Nephron progenitor cell (in vitro differentiated cells): ENCODE data around the gene UTP3.
"Not testable (repeated sequence)": the region's sequence is repeated elsewhere in the genome, so short reads cannot be mapped to it uniquely, and the experiment has no call there.

Source experiments
- DNase-seq: peaks from one replicate; pipeline ENCODE4 v3.0.0; 2021
- H3K27ac Mint-ChIP-seq: 2 replicates; pipeline ENCODE4 v1.8.0; 2021; ENCODE audit warnings: mild to moderate bottlenecking, moderate library complexity, mixed read lengths
- H3K27me3 Mint-ChIP-seq: 2 replicates; pipeline ENCODE4 v1.8.0; 2021; ENCODE audit warnings: mild to moderate bottlenecking, low read depth, mixed read lengths; ENCODE audit not compliant: poor library complexity
- H3K36me3 Mint-ChIP-seq: 2 replicates; pipeline ENCODE4 v1.8.0; 2021; ENCODE audit warnings: low read depth, mixed read lengths
- H3K4me1 Mint-ChIP-seq: 2 replicates; pipeline ENCODE4 v1.8.0; 2021; ENCODE audit warnings: mixed read lengths
- H3K4me3 Mint-ChIP-seq: 2 replicates; pipeline ENCODE4 v1.8.0; 2021; ENCODE audit warnings: mild to moderate bottlenecking, moderate library complexity, mixed read lengths
- H3K9me3 Mint-ChIP-seq: 2 replicates; pipeline ENCODE4 v1.8.0; 2021; ENCODE audit warnings: mild to moderate bottlenecking, moderate library complexity, mixed read lengths
- TF ChIP-seq, protein P1 (sequence below): fragments of 200-600 bp; sonication (generic); IDR thresholded peaks from 2 replicates; pipeline ENCODE4 v1.5.0; 2021; ENCODE audit warnings: antibody characterized with exemption

UTP3 gene, protein sequence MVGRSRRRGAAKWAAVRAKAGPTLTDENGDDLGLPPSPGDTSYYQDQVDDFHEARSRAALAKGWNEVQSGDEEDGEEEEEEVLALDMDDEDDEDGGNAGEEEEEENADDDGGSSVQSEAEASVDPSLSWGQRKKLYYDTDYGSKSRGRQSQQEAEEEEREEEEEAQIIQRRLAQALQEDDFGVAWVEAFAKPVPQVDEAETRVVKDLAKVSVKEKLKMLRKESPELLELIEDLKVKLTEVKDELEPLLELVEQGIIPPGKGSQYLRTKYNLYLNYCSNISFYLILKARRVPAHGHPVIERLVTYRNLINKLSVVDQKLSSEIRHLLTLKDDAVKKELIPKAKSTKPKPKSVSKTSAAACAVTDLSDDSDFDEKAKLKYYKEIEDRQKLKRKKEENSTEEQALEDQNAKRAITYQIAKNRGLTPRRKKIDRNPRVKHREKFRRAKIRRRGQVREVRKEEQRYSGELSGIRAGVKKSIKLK

DNA sequence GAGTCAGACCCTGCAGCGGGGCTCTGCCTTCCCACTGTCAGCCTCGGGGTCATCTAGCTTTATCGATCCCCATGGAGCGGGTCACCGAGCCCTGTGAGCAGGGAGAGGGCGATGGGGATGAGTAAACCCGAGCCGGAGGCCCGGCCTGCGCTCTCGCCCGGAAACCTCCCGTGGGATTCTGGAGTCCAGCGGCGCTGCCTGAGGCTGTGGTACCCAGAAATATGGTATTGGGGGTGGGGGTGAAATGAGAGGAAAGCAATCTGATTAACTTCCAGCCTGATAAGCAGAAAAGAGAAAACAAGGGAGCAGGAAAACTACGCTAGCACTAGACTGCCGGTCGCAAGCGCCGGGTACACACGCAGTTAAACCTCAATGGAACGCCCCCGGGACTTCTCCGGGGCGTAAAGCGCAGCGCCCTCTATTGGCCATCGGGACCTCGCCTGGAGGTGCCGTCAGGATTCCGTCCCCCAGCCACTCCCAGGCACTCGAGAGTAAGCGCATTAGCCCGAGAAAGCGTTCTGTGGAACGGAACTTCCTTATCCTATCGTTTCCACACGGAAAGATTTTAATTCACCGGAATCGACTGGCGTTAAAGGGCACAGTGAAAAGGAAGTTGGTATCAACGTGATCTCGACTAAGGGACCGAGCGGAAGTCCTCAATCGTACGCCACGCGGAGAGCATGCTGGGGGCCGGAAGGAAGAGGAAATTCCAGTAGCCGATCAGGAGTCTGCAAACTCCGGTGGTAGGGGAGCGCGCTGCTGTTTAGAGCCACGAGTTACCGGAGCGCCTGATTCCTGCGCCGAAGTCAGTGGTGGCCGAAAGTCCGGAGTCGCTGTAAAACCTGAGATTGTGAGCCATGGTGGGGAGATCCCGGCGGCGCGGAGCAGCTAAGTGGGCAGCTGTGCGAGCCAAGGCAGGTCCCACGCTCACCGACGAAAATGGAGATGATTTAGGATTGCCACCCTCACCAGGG lies at the start of gene UTP3:
Gene UTP3, plus strand, starts transcription at position 712 of the 974 bp plus-strand sequence. Its CDS starts 146 bp downstream, at position 858.
- peaks cover 34% of the 10 kb centered on the region for H3K36me3 Mint-ChIP-seq
- H3K9me3 Mint-ChIP-seq: no peaks in the 10 kb centered on the region
- peak within 1 kb of the TSS; percentile 99 for H3K4me3 Mint-ChIP-seq
- DNase-seq: peak; percentile 94
- peaks cover 15% of the 10 kb centered on the region for H3K27me3 Mint-ChIP-seq
- TF ChIP-seq, protein P1, sequence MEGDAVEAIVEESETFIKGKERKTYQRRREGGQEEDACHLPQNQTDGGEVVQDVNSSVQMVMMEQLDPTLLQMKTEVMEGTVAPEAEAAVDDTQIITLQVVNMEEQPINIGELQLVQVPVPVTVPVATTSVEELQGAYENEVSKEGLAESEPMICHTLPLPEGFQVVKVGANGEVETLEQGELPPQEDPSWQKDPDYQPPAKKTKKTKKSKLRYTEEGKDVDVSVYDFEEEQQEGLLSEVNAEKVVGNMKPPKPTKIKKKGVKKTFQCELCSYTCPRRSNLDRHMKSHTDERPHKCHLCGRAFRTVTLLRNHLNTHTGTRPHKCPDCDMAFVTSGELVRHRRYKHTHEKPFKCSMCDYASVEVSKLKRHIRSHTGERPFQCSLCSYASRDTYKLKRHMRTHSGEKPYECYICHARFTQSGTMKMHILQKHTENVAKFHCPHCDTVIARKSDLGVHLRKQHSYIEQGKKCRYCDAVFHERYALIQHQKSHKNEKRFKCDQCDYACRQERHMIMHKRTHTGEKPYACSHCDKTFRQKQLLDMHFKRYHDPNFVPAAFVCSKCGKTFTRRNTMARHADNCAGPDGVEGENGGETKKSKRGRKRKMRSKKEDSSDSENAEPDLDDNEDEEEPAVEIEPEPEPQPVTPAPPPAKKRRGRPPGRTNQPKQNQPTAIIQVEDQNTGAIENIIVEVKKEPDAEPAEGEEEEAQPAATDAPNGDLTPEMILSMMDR: peak; percentile 89
- peak within 1 kb of the TSS; percentile 100 for H3K27ac Mint-ChIP-seq
- peaks cover 40% of the 10 kb centered on the region for H3K4me1 Mint-ChIP-seq

DNA sequence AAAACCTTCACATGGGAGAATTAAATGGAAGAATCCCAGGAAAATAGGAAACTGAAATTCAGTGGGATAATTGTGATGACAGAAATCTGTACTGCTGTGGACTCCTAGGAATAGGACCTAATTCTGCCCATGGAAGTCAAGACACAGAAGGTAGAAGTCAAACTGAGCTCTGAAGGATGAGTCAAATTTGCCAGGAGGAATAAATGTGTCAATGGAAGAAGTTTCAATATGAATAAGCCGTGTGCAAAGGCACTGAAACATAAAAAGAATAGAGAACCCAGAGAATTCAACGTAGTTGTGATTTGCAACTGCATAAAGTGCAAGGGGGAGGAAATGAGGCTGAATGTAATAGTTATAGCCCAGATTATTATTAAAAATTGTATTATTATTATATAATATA lies 48.1 kb upstream of the UTP3 start:
- no peak overlapping the region for H3K4me3 Mint-ChIP-seq
- no peaks in the 10 kb centered on the region for H3K36me3 Mint-ChIP-seq
- no peaks in the 10 kb centered on the region for H3K27me3 Mint-ChIP-seq
- DNase-seq: no peak
- no peak overlapping the region for H3K27ac Mint-ChIP-seq
- no peaks in the 10 kb centered on the region for H3K9me3 Mint-ChIP-seq
- TF ChIP-seq, protein P1: no peak
- no peaks in the 10 kb centered on the region for H3K4me1 Mint-ChIP-seq

DNA sequence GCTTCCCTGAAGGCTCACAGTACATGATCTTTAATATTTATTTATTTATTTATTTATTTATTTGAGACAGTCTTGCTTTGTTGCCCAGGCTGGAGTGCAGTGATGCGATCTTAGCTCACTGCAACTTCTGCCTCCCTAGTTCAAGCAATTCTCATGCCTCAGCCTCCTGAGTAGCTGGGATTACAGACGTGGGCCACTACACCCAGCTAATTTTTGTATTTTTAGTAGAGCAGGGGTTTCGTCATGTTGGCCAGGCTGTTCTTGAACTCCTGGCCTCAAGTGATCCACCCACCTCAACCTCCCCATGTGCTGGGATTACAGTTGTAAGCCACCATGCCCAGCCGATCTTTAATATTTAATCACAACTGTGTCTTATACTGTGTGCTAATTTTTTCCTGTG lies 37.6 kb upstream of the UTP3 start:
- H3K36me3 Mint-ChIP-seq, DNase-seq, H3K27me3 Mint-ChIP-seq, H3K4me1 Mint-ChIP-seq, H3K4me3 Mint-ChIP-seq, H3K27ac Mint-ChIP-seq, H3K9me3 Mint-ChIP-seq: not testable (repeated sequence)

DNA sequence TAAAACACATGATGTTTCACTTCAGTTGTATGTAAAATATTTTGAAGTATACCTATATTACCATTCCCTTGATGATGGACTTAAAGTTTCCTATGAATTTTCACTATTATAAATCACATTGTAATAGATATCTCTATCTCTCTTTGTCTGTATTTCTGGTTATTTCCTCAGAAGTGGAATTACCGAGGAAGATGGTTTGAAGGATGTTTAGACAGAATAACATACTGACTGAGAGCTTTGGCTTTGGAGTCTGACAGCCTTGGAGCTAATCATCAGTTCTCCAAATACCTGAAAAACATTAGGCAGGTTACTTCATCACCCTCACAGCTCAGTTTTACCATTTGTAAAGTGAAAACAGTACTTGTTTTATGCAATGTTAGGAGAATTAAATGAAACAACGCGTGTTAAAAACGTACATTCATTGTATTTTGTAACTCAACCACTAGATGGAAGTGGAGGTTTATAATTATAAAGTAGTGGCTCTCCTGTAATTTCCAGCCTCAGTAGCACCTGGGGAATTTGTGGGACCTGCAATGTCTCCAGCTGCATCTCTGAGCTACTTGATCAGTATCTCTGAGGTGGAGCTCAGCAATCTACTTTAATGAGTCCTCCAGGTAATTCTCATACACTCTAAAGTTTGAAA lies 36.3 kb upstream of the UTP3 start:
- no peak overlapping the region for H3K27ac Mint-ChIP-seq
- H3K4me3 Mint-ChIP-seq: no peak overlapping the region
- TF ChIP-seq, protein P1: peak; percentile 46
- DNase-seq: no peak
- H3K27me3 Mint-ChIP-seq: peaks cover 6% of the 10 kb centered on the region
- H3K4me1 Mint-ChIP-seq: no peaks in the 10 kb centered on the region
- H3K9me3 Mint-ChIP-seq: no peaks in the 10 kb centered on the region
- H3K36me3 Mint-ChIP-seq: no peaks in the 10 kb centered on the region

DNA sequence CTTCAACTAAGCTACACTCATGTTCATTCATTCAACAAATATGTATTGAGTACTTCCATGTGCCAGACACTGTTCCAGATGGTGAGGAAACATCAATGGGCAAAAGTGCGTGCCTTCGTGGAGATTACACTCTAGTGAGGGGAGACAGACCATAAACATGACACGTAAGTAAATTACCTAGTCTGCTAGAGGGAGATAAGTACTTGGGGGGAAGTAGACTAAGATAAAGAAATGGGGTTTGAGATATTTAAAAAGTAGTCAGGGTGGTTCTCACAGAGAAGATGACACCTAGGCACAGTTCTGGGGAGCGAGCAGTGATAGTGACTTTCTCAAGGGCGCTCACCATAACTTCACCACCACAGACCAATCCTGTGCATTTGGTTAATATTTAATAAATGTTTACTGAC lies 33.7 kb upstream of the UTP3 start:
- H3K36me3 Mint-ChIP-seq: no peaks in the 10 kb centered on the region

More for the DNA sequence above, 33.7 kb upstream of the UTP3 start:
- no peak overlapping the region for H3K4me3 Mint-ChIP-seq
- no peak for DNase-seq
- TF ChIP-seq, protein P1: no peak
- no peaks in the 10 kb centered on the region for H3K4me1 Mint-ChIP-seq
- no peaks in the 10 kb centered on the region for H3K9me3 Mint-ChIP-seq
- peaks cover 6% of the 10 kb centered on the region for H3K27me3 Mint-ChIP-seq
- no peak overlapping the region for H3K27ac Mint-ChIP-seq
